Nephron progenitor cell (in vitro differentiated cells): ENCODE results near the gene GP1BB.

ENCODE experiments used
- DNase-seq: peaks from one replicate; pipeline ENCODE4 v3.0.0; 2021
- H3K27ac Mint-ChIP-seq: 2 replicates; pipeline ENCODE4 v1.8.0; 2021; ENCODE audit warnings: mild to moderate bottlenecking, moderate library complexity, mixed read lengths
- H3K27me3 Mint-ChIP-seq: 2 replicates; pipeline ENCODE4 v1.8.0; 2021; ENCODE audit warnings: mild to moderate bottlenecking, low read depth, mixed read lengths; ENCODE audit not compliant: poor library complexity
- H3K36me3 Mint-ChIP-seq: 2 replicates; pipeline ENCODE4 v1.8.0; 2021; ENCODE audit warnings: low read depth, mixed read lengths
- H3K4me1 Mint-ChIP-seq: 2 replicates; pipeline ENCODE4 v1.8.0; 2021; ENCODE audit warnings: mixed read lengths
- H3K4me3 Mint-ChIP-seq: 2 replicates; pipeline ENCODE4 v1.8.0; 2021; ENCODE audit warnings: mild to moderate bottlenecking, moderate library complexity, mixed read lengths
- H3K9me3 Mint-ChIP-seq: 2 replicates; pipeline ENCODE4 v1.8.0; 2021; ENCODE audit warnings: mild to moderate bottlenecking, moderate library complexity, mixed read lengths
- TF ChIP-seq, protein P1 (sequence below): fragments of 200-600 bp; sonication (generic); IDR thresholded peaks from 2 replicates; pipeline ENCODE4 v1.5.0; 2021; ENCODE audit warnings: antibody characterized with exemption

Gene GP1BB

DNA sequence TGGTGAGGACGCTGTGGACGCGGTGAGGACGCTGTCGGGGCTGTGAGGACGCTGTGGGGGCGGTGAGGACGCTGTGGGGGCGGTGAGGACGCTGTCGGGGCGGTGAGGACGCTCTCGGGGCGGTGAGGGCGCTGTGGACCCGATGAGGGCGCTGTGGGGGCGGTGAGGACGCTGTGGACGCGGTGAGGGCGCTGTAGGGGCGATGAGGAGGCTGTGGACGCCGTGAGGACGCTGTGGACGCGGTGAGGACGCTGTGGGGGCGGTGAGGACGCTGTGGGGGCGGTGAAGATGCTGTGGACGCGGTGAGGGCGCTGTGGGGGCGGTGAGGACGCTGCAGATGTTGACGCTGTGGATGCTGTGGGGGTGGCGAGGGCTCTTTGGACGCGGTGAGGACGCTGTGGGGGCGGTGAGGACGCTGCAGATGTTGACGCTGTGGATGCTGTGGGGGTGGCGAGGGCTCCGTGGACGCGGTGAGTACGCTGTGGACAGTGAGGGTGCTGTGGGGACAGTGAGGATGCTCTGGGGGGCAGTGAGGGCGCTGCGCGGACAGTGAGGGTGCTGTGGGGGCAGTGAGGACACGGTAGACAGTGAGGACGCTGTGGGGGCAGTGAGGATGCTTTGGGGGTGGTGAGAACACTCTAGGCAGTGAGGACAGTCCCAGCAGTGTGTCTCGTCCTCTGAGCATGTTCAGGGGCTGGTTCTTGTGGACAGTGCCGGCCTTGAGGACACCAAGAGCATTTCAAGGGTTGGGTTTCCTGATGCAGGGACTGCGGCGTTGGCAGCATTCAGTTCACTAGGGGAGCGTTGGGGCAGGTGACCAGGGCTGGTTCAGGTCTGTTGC is 4.2 kb downstream of the GP1BB start:
- Mint-ChIP-seq H3K4me1 (peaks cover 17% of the 10 kb centered on the region), H3K27ac (no peak overlapping the region), H3K27me3 (peaks cover 87% of the 10 kb centered on the region), H3K9me3 (peaks cover 21% of the 10 kb centered on the region), H3K4me3 (no peak overlapping the region), H3K36me3 (no peaks in the 10 kb centered on the region)
- DNase-seq: no peak
- TF ChIP-seq, protein P1, sequence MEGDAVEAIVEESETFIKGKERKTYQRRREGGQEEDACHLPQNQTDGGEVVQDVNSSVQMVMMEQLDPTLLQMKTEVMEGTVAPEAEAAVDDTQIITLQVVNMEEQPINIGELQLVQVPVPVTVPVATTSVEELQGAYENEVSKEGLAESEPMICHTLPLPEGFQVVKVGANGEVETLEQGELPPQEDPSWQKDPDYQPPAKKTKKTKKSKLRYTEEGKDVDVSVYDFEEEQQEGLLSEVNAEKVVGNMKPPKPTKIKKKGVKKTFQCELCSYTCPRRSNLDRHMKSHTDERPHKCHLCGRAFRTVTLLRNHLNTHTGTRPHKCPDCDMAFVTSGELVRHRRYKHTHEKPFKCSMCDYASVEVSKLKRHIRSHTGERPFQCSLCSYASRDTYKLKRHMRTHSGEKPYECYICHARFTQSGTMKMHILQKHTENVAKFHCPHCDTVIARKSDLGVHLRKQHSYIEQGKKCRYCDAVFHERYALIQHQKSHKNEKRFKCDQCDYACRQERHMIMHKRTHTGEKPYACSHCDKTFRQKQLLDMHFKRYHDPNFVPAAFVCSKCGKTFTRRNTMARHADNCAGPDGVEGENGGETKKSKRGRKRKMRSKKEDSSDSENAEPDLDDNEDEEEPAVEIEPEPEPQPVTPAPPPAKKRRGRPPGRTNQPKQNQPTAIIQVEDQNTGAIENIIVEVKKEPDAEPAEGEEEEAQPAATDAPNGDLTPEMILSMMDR: no peak

DNA sequence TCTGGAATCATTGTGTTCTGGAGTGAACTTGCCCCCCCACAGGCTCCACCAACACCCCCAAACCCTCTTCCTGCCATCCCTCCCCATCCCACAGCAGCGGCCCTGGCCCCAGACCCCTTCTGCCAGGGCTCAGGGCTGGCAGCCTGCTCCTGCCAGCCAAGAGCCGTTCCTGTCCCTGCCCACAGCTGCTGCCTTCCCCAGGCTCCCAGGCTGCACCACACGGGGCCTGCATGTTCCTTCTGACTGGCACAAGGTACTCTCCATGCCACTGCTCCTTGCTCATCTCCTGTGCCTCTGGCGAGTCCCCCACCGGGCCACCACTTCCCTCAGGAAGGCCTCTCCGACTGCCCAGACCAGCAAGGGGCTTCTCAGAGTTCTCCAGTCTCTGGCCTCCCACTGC is 4.9 kb downstream of the GP1BB start:
- H3K27me3 Mint-ChIP-seq: peaks cover 87% of the 10 kb centered on the region
- H3K9me3 Mint-ChIP-seq: peaks cover 21% of the 10 kb centered on the region
- H3K4me1 Mint-ChIP-seq: peaks cover 10% of the 10 kb centered on the region
- TF ChIP-seq, protein P1: no peak
- H3K27ac Mint-ChIP-seq: no peak overlapping the region
- no peak for DNase-seq
- no peaks in the 10 kb centered on the region for H3K36me3 Mint-ChIP-seq
- no peak overlapping the region for H3K4me3 Mint-ChIP-seq

DNA sequence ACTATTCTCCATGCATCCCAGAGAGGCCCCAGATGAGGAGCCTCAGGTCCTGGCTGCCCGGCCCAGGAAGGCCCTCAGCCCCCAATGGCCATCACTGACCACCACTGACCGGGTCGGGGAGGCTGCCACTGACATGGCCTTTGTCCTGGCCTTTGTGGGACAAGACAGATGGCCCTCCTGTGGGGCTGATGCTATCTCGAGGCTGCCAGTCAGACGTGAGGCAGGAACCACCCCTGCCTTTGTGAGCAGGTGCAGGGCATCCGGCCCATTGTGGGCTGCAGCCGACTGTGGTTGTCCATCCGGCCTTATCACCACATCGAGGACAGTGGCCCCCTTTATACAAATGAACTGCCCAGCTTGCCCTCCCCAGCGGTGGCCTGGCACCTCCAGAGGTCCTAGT is 5.5 kb downstream of the GP1BB start:
- TF ChIP-seq, protein P1: no peak
- DNase-seq: no peak
- H3K4me1 Mint-ChIP-seq: peaks cover 9% of the 10 kb centered on the region
- no peak overlapping the region for H3K4me3 Mint-ChIP-seq
- peaks cover 21% of the 10 kb centered on the region for H3K9me3 Mint-ChIP-seq
- peaks cover 88% of the 10 kb centered on the region for H3K27me3 Mint-ChIP-seq
- no peaks in the 10 kb centered on the region for H3K36me3 Mint-ChIP-seq
- no peak overlapping the region for H3K27ac Mint-ChIP-seq

DNA sequence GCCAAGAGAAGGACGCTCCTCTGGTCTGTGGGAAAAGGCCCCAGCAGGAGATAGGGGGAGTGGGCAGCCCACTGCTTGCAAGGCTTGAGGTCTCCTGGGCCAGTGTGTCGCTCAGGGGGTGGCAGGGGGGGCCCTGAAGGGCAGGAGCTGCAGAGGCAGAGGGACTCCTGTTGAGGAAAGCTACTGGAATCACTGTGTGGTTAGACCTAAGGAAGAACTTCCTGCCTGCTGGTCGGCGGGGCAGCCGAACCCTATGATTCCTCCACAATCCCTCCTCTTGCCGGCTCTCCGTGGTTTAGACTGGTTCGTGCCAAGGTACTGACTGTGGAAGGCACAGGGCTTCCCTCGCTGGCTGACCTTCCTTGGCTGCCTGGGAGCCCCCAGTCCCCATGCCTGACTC is 6.2 kb downstream of the GP1BB start:
- Mint-ChIP-seq H3K36me3 (no peaks in the 10 kb centered on the region), H3K27me3 (peaks cover 91% of the 10 kb centered on the region), H3K4me3 (no peak overlapping the region), H3K27ac (no peak overlapping the region), H3K9me3 (peaks cover 21% of the 10 kb centered on the region), H3K4me1 (peaks cover 8% of the 10 kb centered on the region)
- no peak for DNase-seq
- TF ChIP-seq, protein P1: no peak

DNA sequence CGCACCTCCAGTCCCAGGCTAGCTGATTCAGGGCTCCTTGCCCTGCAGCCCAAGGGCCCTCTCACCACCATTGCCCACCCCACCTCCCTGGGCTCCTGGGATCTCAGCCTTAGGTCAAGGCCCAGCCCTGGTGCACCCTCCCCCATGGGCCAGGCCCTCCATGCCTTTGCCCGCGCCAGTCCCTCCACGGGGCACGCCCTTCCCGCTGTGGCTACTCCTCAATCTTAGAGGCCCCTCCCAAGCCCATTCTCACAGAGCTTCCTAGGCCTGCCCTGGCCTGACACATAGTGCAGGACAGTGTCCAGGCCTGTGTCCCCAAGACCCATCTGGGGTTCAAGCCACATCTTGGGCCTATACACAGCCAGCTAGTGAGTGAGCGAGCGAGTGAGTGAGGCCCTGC is 6.9 kb downstream of the GP1BB start:
- Mint-ChIP-seq H3K4me3 (no peak overlapping the region), H3K36me3 (no peaks in the 10 kb centered on the region), H3K27me3 (peaks cover 91% of the 10 kb centered on the region), H3K27ac (no peak overlapping the region), H3K4me1 (peaks cover 5% of the 10 kb centered on the region), H3K9me3 (peaks cover 16% of the 10 kb centered on the region)
- DNase-seq: no peak
- TF ChIP-seq, protein P1: no peak
